NCI-H2107 treated with DMSO at 0.1 percent for 48 hours (cell line): ENCODE measurements around the gene ADARB2.

Experiments
- DNase-seq: peaks from one replicate; lab custom pipeline; 2025; ENCODE audit not compliant: unreplicated experiment; lab: John Stamatoyannopoulos, UW

ADARB2 gene

GRCh38 chr10:1378473-1378872 is 358.9 kb downstream of the ADARB2 start:
- no peak for DNase-seq

- DNase-seq: no peak
Measured at GRCh38 chr10:1377740-1378397, 359.5 kb downstream of the ADARB2 start.

GRCh38 chr10:1377231-1377630 is 360.1 kb downstream of the ADARB2 start:
- DNase-seq: no peak

DNA sequence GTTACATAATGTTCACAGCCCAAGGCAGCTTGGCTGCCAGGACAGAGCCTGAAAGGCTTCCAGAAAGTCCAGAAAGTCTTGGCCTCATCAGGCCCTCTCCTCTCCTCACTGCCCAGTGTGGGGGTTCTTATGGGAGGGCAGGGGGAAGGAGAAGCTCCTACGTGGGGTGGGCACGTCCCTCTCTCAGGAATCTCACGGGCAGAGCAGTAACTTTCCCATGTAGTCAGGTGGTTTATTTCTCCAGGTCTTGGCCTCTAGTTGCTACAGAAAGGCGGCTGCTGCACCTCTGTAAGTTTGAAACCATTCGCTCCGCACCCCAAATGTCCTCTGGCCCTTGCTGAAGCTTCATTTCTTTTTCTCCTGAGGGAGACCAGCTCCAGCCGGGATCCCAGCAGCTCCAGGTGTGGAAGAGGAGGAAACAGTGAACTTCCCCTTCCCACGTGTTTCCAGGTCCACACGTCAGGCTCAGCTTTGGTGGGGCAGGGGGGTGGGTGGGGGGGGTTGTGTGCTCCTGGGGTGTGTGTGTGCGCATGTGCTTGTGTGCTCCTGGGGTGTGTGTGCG is 360.9 kb downstream of the ADARB2 start:
- DNase-seq: no peak

- no peak for DNase-seq
Measured at GRCh38 chr10:1375346-1376170, 361.8 kb downstream of the ADARB2 start.

DNA sequence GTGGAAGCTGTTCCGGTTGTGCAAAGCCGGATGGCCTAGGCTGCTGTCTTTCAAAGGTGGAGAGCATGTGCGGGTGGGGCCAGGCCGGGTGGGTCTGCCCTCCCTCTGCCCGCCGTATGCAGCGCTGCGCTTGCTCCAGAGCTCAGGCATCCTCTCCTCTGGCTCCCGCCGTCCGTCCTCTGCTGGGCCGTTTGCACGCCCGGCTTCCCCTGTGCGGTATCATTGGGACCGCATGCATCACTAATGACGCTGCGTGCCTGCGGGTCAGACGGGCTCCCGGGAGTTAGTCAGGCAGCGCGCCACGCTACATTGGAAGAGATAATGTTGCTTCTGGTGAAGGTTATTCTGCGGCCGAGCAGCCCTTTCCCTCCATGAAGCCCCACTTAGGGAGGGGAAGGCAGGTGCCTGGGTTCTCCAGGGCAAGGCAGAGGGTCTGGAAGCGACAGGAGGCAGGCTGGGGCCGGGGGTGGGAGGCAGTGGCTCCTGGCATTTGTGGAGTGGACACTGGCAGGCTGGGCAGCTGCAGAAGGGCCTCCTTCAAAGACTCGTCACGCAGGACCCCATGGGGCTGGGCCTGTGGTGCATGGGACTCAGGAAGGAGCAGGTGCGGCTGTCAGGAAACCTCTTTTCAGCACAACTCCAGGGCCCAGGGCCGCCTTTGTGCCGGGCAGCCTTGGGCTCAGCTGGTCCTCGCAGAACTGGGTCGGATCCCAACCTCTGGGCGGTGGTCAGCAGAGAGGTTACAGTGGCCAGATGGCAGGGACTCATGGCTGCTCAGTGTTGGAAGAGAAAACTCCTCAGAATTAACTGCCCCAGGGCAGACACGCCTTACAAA is 362.6 kb downstream of the ADARB2 start:
- no peak for DNase-seq

GRCh38 chr10:1373287-1373686 is 364.0 kb downstream of the ADARB2 start:
- no peak for DNase-seq

DNA sequence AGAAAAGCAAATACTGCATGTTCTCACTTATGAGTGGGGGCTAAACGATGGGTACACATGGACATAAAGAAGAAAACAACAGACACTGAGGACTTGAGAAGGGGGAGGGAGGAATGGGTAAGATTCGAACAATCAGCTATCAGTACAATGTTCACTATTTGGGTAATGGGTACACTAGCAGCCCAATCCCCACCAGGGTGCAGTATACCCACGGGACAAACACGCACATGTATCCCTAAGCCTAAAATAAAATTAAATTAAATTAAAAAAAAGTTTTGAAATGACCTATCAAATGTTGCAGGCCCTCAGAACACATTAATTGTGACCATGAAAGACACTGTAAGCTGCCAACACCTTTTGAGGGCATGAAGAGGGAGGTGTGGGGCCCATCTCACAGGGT is 365.1 kb downstream of the ADARB2 start:
- no peak for DNase-seq

- DNase-seq: no peak
Measured at GRCh38 chr10:1370298-1370697, 367.0 kb downstream of the ADARB2 start.

DNA sequence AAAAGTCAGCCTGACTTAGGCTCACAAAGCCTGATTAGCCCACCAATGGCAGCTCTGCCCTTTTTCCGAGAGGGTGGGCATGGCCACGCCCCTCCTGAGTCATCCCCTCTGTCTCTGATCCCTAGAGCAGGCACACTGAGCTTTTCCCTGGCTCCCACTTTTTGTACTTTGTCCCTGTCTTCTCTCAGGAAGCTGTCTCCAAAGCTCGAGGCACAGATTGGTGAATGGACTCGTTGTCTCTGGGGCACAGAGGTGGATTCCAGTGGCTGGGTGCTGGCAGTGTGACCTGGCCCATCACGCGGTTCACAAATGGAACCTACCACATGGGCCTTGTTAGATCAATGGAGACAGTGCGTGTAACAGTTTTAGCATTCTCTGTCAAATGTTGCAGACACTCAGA is 367.7 kb downstream of the ADARB2 start:
- DNase-seq: no peak

- no peak for DNase-seq
Measured at GRCh38 chr10:1369197-1369596, 368.1 kb downstream of the ADARB2 start.

- no peak for DNase-seq
Measured at GRCh38 chr10:1368842-1369171, 368.5 kb downstream of the ADARB2 start.

DNA sequence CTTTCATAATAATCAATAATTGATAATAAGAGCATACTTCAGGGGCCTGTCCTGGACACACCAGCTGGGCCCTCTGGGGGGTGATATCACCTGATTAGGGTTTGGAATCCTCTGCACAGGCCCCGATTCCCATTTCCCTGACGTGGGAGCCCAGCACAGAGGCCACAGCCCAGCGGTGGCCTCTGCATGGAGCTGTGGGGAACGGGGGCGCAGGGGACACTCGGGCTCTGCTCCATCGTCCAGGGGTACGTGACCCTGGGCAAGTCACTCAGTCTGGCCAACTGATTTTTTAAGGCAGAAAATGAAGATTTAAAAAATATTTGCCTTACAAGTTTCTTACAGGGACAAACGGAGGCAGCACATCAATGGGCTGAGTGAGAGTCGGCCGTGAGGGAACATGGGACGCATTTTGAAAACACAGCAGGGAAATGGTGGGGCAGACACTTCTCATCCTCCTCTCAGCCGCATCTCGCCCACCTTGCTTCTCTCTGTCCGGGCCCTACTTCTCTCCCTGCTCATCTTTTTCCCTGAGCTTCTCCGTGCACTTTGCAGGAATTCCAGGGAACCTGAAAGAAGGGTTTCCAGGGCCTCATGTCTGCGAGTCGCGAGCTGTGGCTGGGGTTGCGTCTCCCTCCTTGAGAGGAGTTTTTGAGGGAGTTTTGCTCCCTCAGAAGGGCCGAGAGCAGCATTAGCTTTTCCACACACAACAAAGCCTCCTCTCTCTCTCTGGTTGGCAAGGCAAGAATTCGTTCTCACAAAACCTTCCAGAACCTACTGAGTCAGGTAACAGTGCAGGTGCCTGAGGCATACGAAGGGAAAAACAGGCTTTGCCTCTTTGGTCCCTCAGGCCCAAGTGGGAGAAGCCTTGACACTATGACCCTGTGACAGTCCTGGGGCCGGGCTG is 369.1 kb downstream of the ADARB2 start:
- no peak for DNase-seq

DNA sequence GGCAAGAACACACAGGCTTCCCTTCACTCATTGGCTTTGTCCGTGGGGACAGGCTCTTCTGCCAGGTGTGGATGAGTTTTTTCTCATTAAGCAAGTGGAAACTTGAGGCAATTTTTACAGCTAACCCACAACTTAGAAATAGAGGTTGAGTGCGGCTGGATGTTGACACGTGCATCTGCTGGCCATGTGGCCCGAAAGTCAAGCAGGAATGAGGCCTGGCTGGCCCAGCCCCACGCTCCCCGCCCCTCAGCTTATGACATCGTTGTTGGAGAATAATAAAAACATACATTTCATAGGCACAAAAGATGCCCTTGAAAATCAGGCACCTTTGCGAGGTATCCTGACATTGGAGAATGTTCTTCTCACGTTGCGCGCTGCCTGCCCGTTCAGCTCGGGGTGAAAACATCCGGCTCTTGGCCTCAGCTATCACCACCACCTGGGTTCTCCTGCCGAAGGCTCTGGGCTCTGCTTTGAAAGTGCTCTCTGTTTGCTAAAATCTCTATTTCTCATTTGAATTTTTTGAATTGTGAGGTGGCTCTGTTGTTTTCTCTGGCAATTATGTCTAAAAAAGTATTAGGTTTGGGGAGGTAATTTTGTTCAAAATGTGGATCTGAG is 370.4 kb downstream of the ADARB2 start:
- no peak for DNase-seq

GRCh38 chr10:1366322-1366691 is 371.0 kb downstream of the ADARB2 start:
- DNase-seq: no peak

DNA sequence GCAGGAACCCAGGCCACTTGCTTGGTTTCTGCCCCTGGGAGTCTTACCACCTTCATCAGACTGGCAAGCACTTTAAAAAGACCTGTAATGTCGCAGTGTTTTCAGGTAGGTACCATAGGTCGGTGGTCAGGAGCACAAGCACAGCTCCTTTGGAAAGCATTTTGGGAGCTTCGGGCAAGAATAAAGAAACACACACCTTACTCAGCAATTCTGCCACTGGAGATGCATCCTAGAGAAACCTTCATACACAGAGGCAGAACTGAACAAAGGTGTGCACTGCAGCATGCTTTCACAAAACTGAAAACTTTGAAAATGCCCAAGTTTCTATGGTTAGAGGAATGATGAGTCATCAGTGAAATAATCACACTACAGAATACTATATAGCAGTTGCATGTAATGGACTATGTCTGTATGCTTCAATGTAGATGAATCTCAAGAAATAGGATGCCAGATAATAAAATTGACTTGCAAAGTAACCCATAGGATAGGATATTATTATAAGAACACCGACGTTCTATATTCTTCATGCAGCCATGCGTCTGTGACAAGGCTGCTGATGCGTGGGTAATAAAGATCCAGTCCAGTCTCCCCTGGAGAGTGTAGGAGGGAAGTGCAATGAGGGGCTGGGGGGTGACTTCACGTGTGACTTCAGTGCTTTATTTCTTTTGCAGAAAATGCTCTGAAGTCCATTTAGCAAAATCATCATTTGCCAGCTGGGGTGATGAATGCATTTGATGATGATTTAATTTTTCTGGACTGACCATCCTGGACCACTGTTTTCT is 371.6 kb downstream of the ADARB2 start:
- no peak for DNase-seq

GRCh38 chr10:1364151-1364910 is 373.0 kb downstream of the ADARB2 start:
- no peak for DNase-seq

GRCh38 chr10:1363446-1364121 is 373.7 kb downstream of the ADARB2 start:
- no peak for DNase-seq
